HEK293T (cell line): ENCODE data around the gene GAB1.

Experiments used
- CTCF ChIA-PET: fragments of 350-600 bp; formaldehyde crosslinking; extraction: SDS; loops from one replicate; lab custom pipeline; 2021; ENCODE audit warnings: antibody characterized with exemption, inconsistent platforms; lab: Yijun Ruan, JAX
- POLR2A ChIA-PET: fragments of 350-600 bp; formaldehyde crosslinking; extraction: SDS; loops from one replicate; lab custom pipeline; 2020; ENCODE audit warnings: antibody characterized with exemption, inconsistent platforms; lab: Yijun Ruan, JAX
- DNase-seq: peaks from one replicate; pipeline ENCODE4 v3.0.0; 2012; ENCODE audit warnings: mixed read lengths; ENCODE audit errors: extremely low spot score
- ARNT ChIP-seq: fragments of 450-650 bp; IDR thresholded peaks from 2 replicates; pipeline ENCODE4 v1.6.1; 2017; ENCODE audit warnings: mild to moderate bottlenecking
- BHLHE40 ChIP-seq: fragments of 450-650 bp; IDR thresholded peaks from 2 replicates; pipeline ENCODE4 v1.6.1; 2016; ENCODE audit warnings: mild to moderate bottlenecking, moderate library complexity, borderline replicate concordance
- CTBP1 ChIP-seq: fragments of 450-650 bp; IDR thresholded peaks from 2 replicates; pipeline ENCODE4 v1.6.1; 2016; ENCODE audit warnings: borderline replicate concordance
- ELF4 ChIP-seq: fragments of 450-650 bp; IDR thresholded peaks from 2 replicates; pipeline ENCODE4 v1.6.1; 2017; ENCODE audit warnings: antibody characterized with exemption
- FOXA1 ChIP-seq: fragments of 450-650 bp; IDR thresholded peaks from 2 replicates; pipeline ENCODE4 v1.6.1; 2016; ENCODE audit warnings: mild to moderate bottlenecking
- FOXK2 ChIP-seq: fragments of 450-650 bp; IDR thresholded peaks from 2 replicates; pipeline ENCODE4 v1.6.1; 2016; ENCODE audit warnings: mild to moderate bottlenecking
- FOXM1 ChIP-seq: fragments of 450-650 bp; IDR thresholded peaks from 2 replicates; pipeline ENCODE4 v1.6.1; 2017; ENCODE audit warnings: mild to moderate bottlenecking, borderline replicate concordance
- HDGF ChIP-seq: fragments of 450-650 bp; IDR thresholded peaks from 2 replicates; pipeline ENCODE4 v1.6.1; 2017; ENCODE audit warnings: antibody characterized with exemption, borderline replicate concordance
- L3MBTL2 ChIP-seq: fragments of 450-650 bp; conservative IDR thresholded peaks from 2 replicates; pipeline ENCODE4 v1.6.1; 2016; ENCODE audit warnings: mild to moderate bottlenecking
- LEF1 ChIP-seq: fragments of 450-650 bp; IDR thresholded peaks from 2 replicates; pipeline ENCODE4 v1.6.1; 2017; ENCODE audit warnings: mild to moderate bottlenecking, borderline replicate concordance
- NFRKB ChIP-seq: fragments of 450-650 bp; IDR thresholded peaks from 2 replicates; pipeline ENCODE4 v1.6.1; 2016; ENCODE audit warnings: mild to moderate bottlenecking, moderate library complexity
- SP1 ChIP-seq: fragments of 450-650 bp; IDR thresholded peaks from 2 replicates; pipeline ENCODE4 v1.6.1; 2017
- SUZ12 ChIP-seq: fragments of 450-650 bp; IDR thresholded peaks from 2 replicates; pipeline ENCODE4 v1.6.1; 2016; ENCODE audit warnings: mild to moderate bottlenecking
- TARDBP ChIP-seq: fragments of 450-650 bp; IDR thresholded peaks from 2 replicates; pipeline ENCODE4 v1.6.1; 2016
- ZNF384 ChIP-seq: fragments of 450-650 bp; IDR thresholded peaks from 2 replicates; pipeline ENCODE4 v1.6.1; 2016
- TF ChIP-seq, protein P1 (sequence below): fragments of 450-650 bp; IDR thresholded peaks from 2 replicates; pipeline ENCODE4 v1.6.1; 2016

The GAB1 gene

DNA sequence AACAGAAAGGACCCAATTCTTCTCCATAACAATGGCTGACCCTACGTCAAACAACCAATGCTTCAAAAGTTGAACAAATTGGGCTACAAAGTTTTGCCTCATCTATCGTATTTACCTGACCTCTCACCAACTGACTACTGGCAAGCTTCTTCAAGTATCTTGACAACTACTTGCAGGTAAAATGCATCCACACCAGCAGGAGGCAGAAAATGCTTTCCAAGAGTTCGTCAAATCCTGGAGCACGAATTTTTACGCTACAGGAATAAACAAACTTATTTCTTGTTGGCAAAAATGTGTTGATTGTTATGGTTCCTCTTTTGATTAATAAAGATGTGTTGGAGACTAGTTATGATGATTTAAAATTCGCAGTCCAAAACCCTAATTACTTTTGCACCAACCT is 6.7 kb upstream of the GAB1 start:
- TF ChIP-seq SP1: no peak
- TF ChIP-seq BHLHE40: no peak
- no peak for TF ChIP-seq NFRKB
- TF ChIP-seq CTBP1: no peak
- TF ChIP-seq FOXA1: no peak
- no peak for TF ChIP-seq LEF1
- no peak for TF ChIP-seq TARDBP
- TF ChIP-seq FOXM1: no peak
- TF ChIP-seq ZNF384: no peak
- TF ChIP-seq, protein P1, sequence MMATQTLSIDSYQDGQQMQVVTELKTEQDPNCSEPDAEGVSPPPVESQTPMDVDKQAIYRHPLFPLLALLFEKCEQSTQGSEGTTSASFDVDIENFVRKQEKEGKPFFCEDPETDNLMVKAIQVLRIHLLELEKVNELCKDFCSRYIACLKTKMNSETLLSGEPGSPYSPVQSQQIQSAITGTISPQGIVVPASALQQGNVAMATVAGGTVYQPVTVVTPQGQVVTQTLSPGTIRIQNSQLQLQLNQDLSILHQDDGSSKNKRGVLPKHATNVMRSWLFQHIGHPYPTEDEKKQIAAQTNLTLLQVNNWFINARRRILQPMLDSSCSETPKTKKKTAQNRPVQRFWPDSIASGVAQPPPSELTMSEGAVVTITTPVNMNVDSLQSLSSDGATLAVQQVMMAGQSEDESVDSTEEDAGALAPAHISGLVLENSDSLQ: no peak
- no peak for TF ChIP-seq ARNT
- DNase-seq: no peak
- POLR2A ChIA-PET: no interaction called here
- CTCF ChIA-PET: no interaction called here

GRCh38 chr4:143335979-143336780 is 496 bp upstream of the GAB1 start:
- POLR2A ChIA-PET: interaction anchor here (0.7 to 2.0 kb wide), 20 partner anchors 10 to 176 kb away, joined by 3 to 13 read pairs (median 4); partner anchors contain the start of genes SMARCA5 and USP38
- CTCF ChIA-PET: interaction anchor here (0.6 to 1.1 kb wide), 3 partner anchors 54 to 205 kb away, joined by 3 to 4 read pairs (median 3); no protein-coding TSS in a partner anchor
- TF ChIP-seq FOXM1: no peak
- TF ChIP-seq L3MBTL2: 0 out of 2 replicates have a peak, but pooled peaks have one; percentile 8
- DNase-seq: peak; percentile 79

- TF ChIP-seq L3MBTL2: 0 out of 2 replicates have a peak, but pooled peaks have one; percentile 19
- no peak for TF ChIP-seq FOXA1
- CTCF ChIA-PET: interaction anchor here (1.0 to 1.1 kb wide), 2 partner anchors 11 to 136 kb away, joined by 3 to 4 read pairs; no protein-coding TSS in a partner anchor
- DNase-seq: no peak
- POLR2A ChIA-PET: interaction anchor here (0.6 to 2.0 kb wide), 14 partner anchors 8 to 175 kb away, joined by 3 to 13 read pairs (median 3); partner anchors contain the start of genes SMARCA5 and USP38
These were observed 1.1 kb downstream of the GAB1 start for GRCh38 chr4:143337600-143338287.

- ChIA-PET POLR2A (interaction anchor here (0.6 to 2.0 kb wide), 4 partner anchors 8 to 175 kb away, joined by 3 to 13 read pairs (median 3); partner anchors contain the start of gene SMARCA5), CTCF (no interaction called here)
- no peak for DNase-seq
- no peak for TF ChIP-seq SP1
- no peak for TF ChIP-seq NFRKB
- TF ChIP-seq FOXK2: no peak
- TF ChIP-seq FOXA1: no peak
- TF ChIP-seq, protein P1: no peak
- no peak for TF ChIP-seq SUZ12
- no peak for TF ChIP-seq CTBP1
- no peak for TF ChIP-seq ZNF384
- no peak for TF ChIP-seq LEF1
- TF ChIP-seq L3MBTL2: no peak
- TF ChIP-seq ELF4: no peak
- TF ChIP-seq ARNT: no peak
- TF ChIP-seq TARDBP: no peak
- TF ChIP-seq HDGF: no peak
- TF ChIP-seq BHLHE40: no peak
- TF ChIP-seq FOXM1: no peak
These were observed 1.6 kb downstream of the GAB1 start for GRCh38 chr4:143338313-143338712.

DNA sequence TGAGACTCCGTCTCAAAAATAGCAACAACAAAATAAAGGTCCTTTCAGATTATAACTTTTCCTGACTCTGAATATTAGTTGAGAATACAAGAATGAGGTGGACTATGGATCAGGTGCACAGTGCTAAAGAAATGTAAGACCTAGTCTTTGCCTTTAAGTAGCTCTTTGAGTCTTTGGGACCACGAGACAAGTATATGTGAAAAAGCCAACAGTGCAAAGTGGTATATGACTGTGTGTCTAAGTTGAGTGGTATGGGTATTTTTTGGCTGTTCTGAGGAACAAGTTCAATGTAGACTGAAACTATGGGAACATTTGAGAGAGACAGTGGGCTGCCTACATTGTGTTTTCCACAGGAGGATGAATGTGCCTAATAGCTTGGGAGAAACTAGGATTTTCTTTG is 2.8 kb downstream of the GAB1 start:
- TF ChIP-seq TARDBP: no peak
- TF ChIP-seq ELF4: no peak
- no peak for TF ChIP-seq ZNF384
- TF ChIP-seq NFRKB: no peak
- TF ChIP-seq FOXM1: no peak
- no peak for TF ChIP-seq LEF1
- no peak for TF ChIP-seq SP1
- no peak for TF ChIP-seq FOXA1
- TF ChIP-seq L3MBTL2: no peak
- POLR2A ChIA-PET: interaction anchor here (0.6 to 0.8 kb wide), 2 partner anchors 9 to 158 kb away, joined by 3 to 4 read pairs; no protein-coding TSS in a partner anchor

GRCh38 chr4:143341186-143341755 is 4.6 kb downstream of the GAB1 start:
- CTCF ChIA-PET: no interaction called here

More for the DNA sequence above, 2.8 kb downstream of the GAB1 start:
- no peak for DNase-seq
- CTCF ChIA-PET: no interaction called here

More at GRCh38 chr4:143341186-143341755, 4.6 kb downstream of the GAB1 start:
- POLR2A ChIA-PET: no interaction called here
- DNase-seq: no peak
- TF ChIP-seq FOXK2 (no peak), ARNT (no peak), BHLHE40 (no peak), TARDBP (no peak), L3MBTL2 (no peak), NFRKB (no peak), CTBP1 (no peak), SUZ12 (no peak), FOXA1 (no peak), LEF1 (no peak)
- TF ChIP-seq, protein P1: no peak
